IMR-90 (cell line): Measurements from ENCODE around the gene SLC26A11. TPM values are rescaled to one million over a fixed set of nuclear protein-coding genes. Genes with fewer than 3 reads are reported as not detected.
A peak's percentile ranks its signal among the peaks of the same experiment; 100 is the strongest.

Experiments used
- ATAC-seq: fragments of 200-7000 bp; cut with Tn5 transposase; 2 replicates; pipeline ENCODE4 v1.9.1; 2020; ENCODE audit warnings: low read depth, mild to moderate bottlenecking, moderate library complexity
- BruUV-seq: library from RNA; stranded (reverse); fragments of 400-500 nt; replicated peaks from 2 replicates; lab custom pipeline; 2021; lab: Mats Ljungman, UMichigan
- CTCF ChIA-PET: fragments of 300-600 bp; formaldehyde crosslinking; extraction: SDS; loops from one replicate; lab custom pipeline; 2021; ENCODE audit warnings: antibody characterized with exemption; lab: Yijun Ruan, JAX
- POLR2A ChIA-PET: fragments of 300-600 bp; sonication (Branson Sonifier 250); formaldehyde crosslinking; loops from one replicate; lab custom pipeline; 2022; ENCODE audit warnings: antibody characterized with exemption; ENCODE audit not compliant: unreplicated experiment; lab: Charles Lee
- DNase-seq: peaks from one replicate; pipeline ENCODE4 v3.0.0; 2013
- H2AFZ ChIP-seq: replicated peaks from 2 replicates; pipeline ENCODE3; 2013; ENCODE audit warnings: low read length, mild to moderate bottlenecking; ENCODE audit not compliant: poor library complexity
- H2AK5ac ChIP-seq: 2 replicates; pipeline ENCODE4 v1.6.1; 2013; ENCODE audit warnings: low read depth, low read length, inconsistent platforms
- H2AK9ac ChIP-seq: replicated peaks from 2 replicates; pipeline ENCODE3; 2013; ENCODE audit warnings: mild to moderate bottlenecking, low read depth, low read length, moderate library complexity; ENCODE audit not compliant: poor library complexity
- H2BK120ac ChIP-seq: 2 replicates; pipeline ENCODE4 v1.6.1; 2013; ENCODE audit warnings: low read depth, low read length, inconsistent platforms
- H2BK15ac ChIP-seq: 3 replicates; pipeline ENCODE4 v1.6.1; 2013; ENCODE audit warnings: low read depth, low read length, inconsistent platforms
- H2BK20ac ChIP-seq: 2 replicates; pipeline ENCODE4 v1.6.1; 2013; ENCODE audit warnings: low read depth, mild to moderate bottlenecking, inconsistent platforms, low read length, moderate library complexity
- H2BK5ac ChIP-seq: 2 replicates; pipeline ENCODE4 v1.6.1; 2013; ENCODE audit warnings: mild to moderate bottlenecking, low read depth, low read length, inconsistent platforms; ENCODE audit not compliant: poor library complexity, severe bottlenecking
- H3K14ac ChIP-seq: replicated peaks from 2 replicates; pipeline ENCODE4 v1.6.1; 2013; ENCODE audit warnings: low read depth, low read length, inconsistent platforms
- H3K18ac ChIP-seq: 2 replicates; pipeline ENCODE4 v1.6.1; 2013; ENCODE audit warnings: low read depth, low read length, control low read depth
- H3K23ac ChIP-seq: 2 replicates; pipeline ENCODE4 v1.6.1; 2013; ENCODE audit warnings: low read depth, low read length, inconsistent platforms
- H3K27ac ChIP-seq: 2 replicates; pipeline ENCODE4 v1.5.1; 2013; ENCODE audit warnings: mild to moderate bottlenecking, control low read depth, low read length; ENCODE audit not compliant: insufficient read depth
- H3K27me3 ChIP-seq: 2 replicates; pipeline ENCODE4 v1.6.1; 2013; ENCODE audit warnings: low read length; ENCODE audit not compliant: control insufficient read depth, insufficient read depth
- H3K36me3 ChIP-seq: 2 replicates; pipeline ENCODE4 v1.6.1; 2013; ENCODE audit warnings: low read length, mixed read lengths; ENCODE audit not compliant: control insufficient read depth, insufficient read depth
- H3K4ac ChIP-seq: 2 replicates; pipeline ENCODE4 v1.6.1; 2013; ENCODE audit warnings: low read depth, low read length, inconsistent platforms
- H3K4me1 ChIP-seq: 2 replicates; pipeline ENCODE4 v1.6.1; 2013; ENCODE audit warnings: low read length, mixed read lengths; ENCODE audit not compliant: control insufficient read depth, insufficient read depth
- H3K4me2 ChIP-seq: 2 replicates; pipeline ENCODE4 v1.6.1; 2013; ENCODE audit warnings: low read depth, mild to moderate bottlenecking, control low read depth, low read length, moderate library complexity
- H3K4me3 ChIP-seq: 2 replicates; pipeline ENCODE4 v1.5.1; 2013; ENCODE audit warnings: low read depth, mild to moderate bottlenecking, control low read depth, low read length, moderate library complexity; ENCODE audit not compliant: insufficient read depth
- H3K56ac ChIP-seq: 2 replicates; pipeline ENCODE4 v1.6.1; 2013; ENCODE audit warnings: low read length, inconsistent platforms; ENCODE audit not compliant: insufficient read depth; ENCODE audit errors: extremely low read depth
- H3K79me1 ChIP-seq, 2 experiments: 2 replicates each; pipeline ENCODE4 v1.6.1; 2013; ENCODE audit warnings: low read length in 2 of 2, inconsistent platforms in 1 of 2, low read depth in 1 of 2
- H3K9ac ChIP-seq: 2 replicates; pipeline ENCODE4 v1.6.1; 2013; ENCODE audit warnings: low read depth, low read length, control low read depth
- H3K9me1 ChIP-seq: 2 replicates; pipeline ENCODE4 v1.6.1; 2013; ENCODE audit warnings: low read length, inconsistent platforms; ENCODE audit not compliant: insufficient read depth
- H3K9me3 ChIP-seq: 2 replicates; pipeline ENCODE4 v1.6.1; 2013; ENCODE audit warnings: low read length; ENCODE audit not compliant: control insufficient read depth, insufficient read depth
- H4K20me1 ChIP-seq: 2 replicates; pipeline ENCODE4 v1.6.1; 2013; ENCODE audit warnings: low read length, inconsistent platforms; ENCODE audit not compliant: insufficient read depth
- H4K5ac ChIP-seq: 2 replicates; pipeline ENCODE4 v1.6.1; 2013; ENCODE audit warnings: mild to moderate bottlenecking, low read depth, low read length, control low read depth
- H4K8ac ChIP-seq, 2 experiments: 2 replicates each; pipeline ENCODE4 v1.6.1; 2013; ENCODE audit warnings: low read depth in 2 of 2, low read length in 2 of 2, control low read depth in 1 of 2, inconsistent platforms in 1 of 2
- H4K91ac ChIP-seq: 2 replicates; pipeline ENCODE4 v1.6.1; 2013; ENCODE audit warnings: low read depth, low read length, inconsistent platforms; ENCODE audit not compliant: insufficient read depth
- BHLHE40 ChIP-seq: fragments of 150-350 bp; IDR thresholded peaks from 2 replicates; pipeline ENCODE4 v1.6.1; 2016; ENCODE audit warnings: mild to moderate bottlenecking, low read depth, low read length
- CHD1 ChIP-seq: IDR thresholded peaks from 2 replicates; pipeline ENCODE4 v1.6.1; 2012; ENCODE audit warnings: low read depth, low read length, improper control_type of control experiment
- MAFK ChIP-seq: IDR thresholded peaks from 2 replicates; pipeline ENCODE4 v1.6.1; 2012; ENCODE audit warnings: low read depth, low read length, improper control_type of control experiment
- MXI1 ChIP-seq: IDR thresholded peaks from 2 replicates; pipeline ENCODE4 v1.6.1; 2012; ENCODE audit warnings: low read depth, mild to moderate bottlenecking, low read length, moderate library complexity, borderline replicate concordance
- NFE2L2 ChIP-seq: fragments of 150-350 bp; IDR thresholded peaks from 2 replicates; pipeline ENCODE4 v1.6.1; 2016; ENCODE audit warnings: low read depth, mild to moderate bottlenecking, low read length
- POLR2A ChIP-seq: IDR thresholded peaks from 2 replicates; pipeline ENCODE4 v1.6.1; 2012; ENCODE audit warnings: mild to moderate bottlenecking, low read depth, low read length
- RAD21 ChIP-seq: IDR thresholded peaks from 2 replicates; pipeline ENCODE4 v1.6.1; 2012; ENCODE audit warnings: low read length, improper control_type of control experiment
- WGBS, 2 experiments: methylation state at CpG; one replicate each; pipeline versions ENCODE4 v1.1.5 to v1.1.7; 2013; ENCODE audit warnings: missing lambda C conversion rate in 2 of 2; ENCODE audit not compliant: insufficient read length in 1 of 2; ENCODE audit errors: extremely low coverage in 2 of 2; 5-methylcytosine and 5-hydroxymethylcytosine counted together
- dilution Hi-C: fragments of 300-500 bp; cut with HindIII; formaldehyde crosslinking; loops from one replicate; pipeline ENCODE4 v1.14.3; 2018; ENCODE audit warnings: low sequenced_read_pairs; ENCODE audit not compliant: unreplicated experiment
- in situ Hi-C: fragments of 300-500 bp; cut with MboI; formaldehyde crosslinking; loops from 3 replicates; pipeline ENCODE4 v1.14.3; 2019; ENCODE audit warnings: low sequenced_read_pairs, inconsistent platforms, mixed read lengths
- intact Hi-C: fragments of 100-400 bp; cut with micrococcal nuclease; formaldehyde crosslinking; loops from 2 replicates; pipeline ENCODE4 v1.10.0; 2022
- polyA plus RNA-seq, 3 experiments: library from polyadenylated mRNA; depleted of rRNA; stranded (reverse); fragments of >200 nt; gene quantifications; 2 replicates each; pipeline ENCODE4 v1.2.3, GENCODE V29; 2012; ENCODE audit warnings: low replicate concordance in 1 of 3
- total RNA-seq: library from RNA; depleted of rRNA; stranded (reverse); fragments of >200 nt; gene quantifications from 2 replicates; pipeline ENCODE4 v1.2.3, GENCODE V29; 2012
- TF ChIP-seq, protein P1 (sequence below): fragments of 150-350 bp; IDR thresholded peaks from 2 replicates; pipeline ENCODE4 v1.6.1; 2017; ENCODE audit warnings: mild to moderate bottlenecking, antibody characterized with exemption, low read length, low read depth
- TF ChIP-seq, protein P2 (sequence below): conservative IDR thresholded peaks from 2 replicates; pipeline ENCODE4 v1.5.1; 2012; ENCODE audit warnings: mild to moderate bottlenecking, low read depth, low read length, improper control_type of control experiment

SLC26A11 gene
- total and polyA plus RNA-seq, 2 of the 4 experiments (the other 2 are of a cell fraction) = 3.2 to 15.6 TPM

DNA sequence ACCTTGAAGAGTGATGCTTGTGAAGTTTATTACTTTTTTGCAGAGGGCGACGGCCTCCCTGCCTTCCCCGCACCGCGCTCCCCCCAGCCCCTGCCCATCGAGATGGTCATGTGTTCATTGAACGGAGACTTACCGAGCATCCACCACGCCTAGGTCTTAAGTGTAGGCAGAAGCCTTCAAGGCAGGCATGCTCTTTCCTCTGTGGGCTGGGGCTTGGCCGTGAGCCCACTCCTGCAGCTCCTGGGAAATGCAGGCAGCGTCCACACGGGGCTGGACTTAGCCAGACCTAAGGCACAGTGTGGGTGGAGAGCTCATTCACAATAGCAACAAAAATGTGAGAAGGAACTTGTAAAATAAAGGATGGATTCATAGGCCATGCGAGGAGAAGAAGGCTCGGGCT lies 59.7 kb downstream of the SLC26A11 start (continued):
- TF ChIP-seq MXI1 = peak; percentile 88

GRCh38 chr17:80281516-80281915 lies 61.3 kb downstream of the SLC26A11 start:
- no peak overlapping the region for H3K4ac ChIP-seq
- 100% methylated on average over 3 of the region's 10 CpGs; no CpG with 5 or more reads in 1 of the 2 experiments for WGBS, 2 experiments
- peaks cover 6% of the 10 kb centered on the region; the same call in 1 of the 2 replicates for H3K9me1 ChIP-seq
- H3K4me2 ChIP-seq = no peak overlapping the region
- no peak overlapping the region for H2BK20ac ChIP-seq
- no peak overlapping the region for H4K5ac ChIP-seq
- dilution Hi-C loops (no loop called here), in situ Hi-C loops (no loop called here), intact Hi-C loops (no loop called here)
- H3K36me3 ChIP-seq = peaks cover 20% of the 10 kb centered on the region
- H3K9me3 ChIP-seq = no peaks in the 10 kb centered on the region
- ChIA-PET POLR2A (no interaction called here), CTCF (no interaction called here)
- H2AK9ac ChIP-seq = no peak overlapping the region
- H4K8ac ChIP-seq = no peak overlapping the region
- no peak overlapping the region for H3K27ac ChIP-seq
- no peak overlapping the region for H2AK5ac ChIP-seq
- H2BK15ac ChIP-seq = no peak overlapping the region
- TF ChIP-seq RAD21 = no peak
- TF ChIP-seq MAFK = no peak
- no peak for TF ChIP-seq NFE2L2
- TF ChIP-seq POLR2A = no peak
- TF ChIP-seq CHD1 = no peak
- TF ChIP-seq BHLHE40 = no peak
- TF ChIP-seq, protein P1, sequence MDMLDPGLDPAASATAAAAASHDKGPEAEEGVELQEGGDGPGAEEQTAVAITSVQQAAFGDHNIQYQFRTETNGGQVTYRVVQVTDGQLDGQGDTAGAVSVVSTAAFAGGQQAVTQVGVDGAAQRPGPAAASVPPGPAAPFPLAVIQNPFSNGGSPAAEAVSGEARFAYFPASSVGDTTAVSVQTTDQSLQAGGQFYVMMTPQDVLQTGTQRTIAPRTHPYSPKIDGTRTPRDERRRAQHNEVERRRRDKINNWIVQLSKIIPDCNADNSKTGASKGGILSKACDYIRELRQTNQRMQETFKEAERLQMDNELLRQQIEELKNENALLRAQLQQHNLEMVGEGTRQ = no peak
- TF ChIP-seq, protein P2, sequence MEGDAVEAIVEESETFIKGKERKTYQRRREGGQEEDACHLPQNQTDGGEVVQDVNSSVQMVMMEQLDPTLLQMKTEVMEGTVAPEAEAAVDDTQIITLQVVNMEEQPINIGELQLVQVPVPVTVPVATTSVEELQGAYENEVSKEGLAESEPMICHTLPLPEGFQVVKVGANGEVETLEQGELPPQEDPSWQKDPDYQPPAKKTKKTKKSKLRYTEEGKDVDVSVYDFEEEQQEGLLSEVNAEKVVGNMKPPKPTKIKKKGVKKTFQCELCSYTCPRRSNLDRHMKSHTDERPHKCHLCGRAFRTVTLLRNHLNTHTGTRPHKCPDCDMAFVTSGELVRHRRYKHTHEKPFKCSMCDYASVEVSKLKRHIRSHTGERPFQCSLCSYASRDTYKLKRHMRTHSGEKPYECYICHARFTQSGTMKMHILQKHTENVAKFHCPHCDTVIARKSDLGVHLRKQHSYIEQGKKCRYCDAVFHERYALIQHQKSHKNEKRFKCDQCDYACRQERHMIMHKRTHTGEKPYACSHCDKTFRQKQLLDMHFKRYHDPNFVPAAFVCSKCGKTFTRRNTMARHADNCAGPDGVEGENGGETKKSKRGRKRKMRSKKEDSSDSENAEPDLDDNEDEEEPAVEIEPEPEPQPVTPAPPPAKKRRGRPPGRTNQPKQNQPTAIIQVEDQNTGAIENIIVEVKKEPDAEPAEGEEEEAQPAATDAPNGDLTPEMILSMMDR = no peak
- no peak overlapping the region for H2AFZ ChIP-seq
- peaks cover 8 to 52% of the 10 kb centered on the region in 2 experiments; a peak in 3 of 4 replicates for H3K79me1 ChIP-seq
- H2BK120ac ChIP-seq = no peak overlapping the region
- H4K91ac ChIP-seq = no peak overlapping the region
- no peaks in the 10 kb centered on the region for H3K27me3 ChIP-seq
- H3K14ac ChIP-seq = no peak overlapping the region
- no peak overlapping the region for H3K56ac ChIP-seq
- no TSS peak for BruUV-seq
- no peak overlapping the region for H3K18ac ChIP-seq
- peak overlapping the region; percentile 65 for H2BK5ac ChIP-seq
- H3K4me3 ChIP-seq = no peak overlapping the region
- DNase-seq = no peak
- no peak overlapping the region for H3K23ac ChIP-seq
- peaks cover 20% of the 10 kb centered on the region for H4K20me1 ChIP-seq
- no peak overlapping the region for H3K9ac ChIP-seq
- ATAC-seq = no peak
- peaks cover 2% of the 10 kb centered on the region for H3K4me1 ChIP-seq
